ENCODE data around the gene TTLL11.

TTLL11 gene

DNA sequence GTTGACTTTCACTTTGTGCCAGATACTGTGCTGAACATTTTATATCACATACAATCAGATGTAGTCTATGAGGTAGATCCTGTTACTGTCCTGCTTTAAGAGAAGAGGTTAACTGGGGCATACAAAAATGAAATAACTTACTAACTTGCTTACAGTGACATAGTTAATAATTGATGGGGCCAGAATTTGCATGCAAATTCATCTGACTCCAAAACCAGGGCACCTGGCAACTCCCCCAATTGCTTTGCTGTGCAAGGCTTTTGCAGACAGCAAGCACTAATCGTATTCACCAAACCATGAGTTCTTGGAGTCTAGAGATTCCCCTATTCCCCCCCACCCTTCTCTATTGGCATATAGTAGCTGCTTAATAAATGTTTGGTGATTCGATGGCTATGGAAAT, 155.9 kb downstream of the TTLL11 start:
- Histone ChIP-seq H3K4me3 (ENCODE audit: low read length) (peak overlapping the region; percentile 48), H3K4me1 (ENCODE audit: control insufficient read depth, low read length) (peaks cover 67% of the 10 kb centered on the region), H3F3A (ENCODE audit: control insufficient read depth, insufficient read depth) (peaks cover 18% of the 10 kb centered on the region), H3K79me2 (ENCODE audit: control insufficient read depth, low read length) (peaks cover 13% of the 10 kb centered on the region), H3K36me3 (ENCODE audit: control insufficient read depth, low read length) (peaks cover 7% of the 10 kb centered on the region), H3K9me3 (ENCODE audit: control insufficient read depth, insufficient read depth, low read length) (no peaks in the 10 kb centered on the region), H3K27me3 (ENCODE audit: control insufficient read depth, low read length) (no peaks in the 10 kb centered on the region), H3K9me2 (replicated peaks; ENCODE audit: control insufficient read depth, low read length) (no peaks in the 10 kb centered on the region), H3K27ac (ENCODE audit: low read depth, low read length) (peak overlapping the region; percentile 36), H3K4me2 (ENCODE audit: low read length) (peak overlapping the region; percentile 67), H4K20me1 (ENCODE audit: control insufficient read depth, insufficient read depth, low read depth, low read length) (no peaks in the 10 kb centered on the region)
- TF ChIP-seq, protein P1, sequence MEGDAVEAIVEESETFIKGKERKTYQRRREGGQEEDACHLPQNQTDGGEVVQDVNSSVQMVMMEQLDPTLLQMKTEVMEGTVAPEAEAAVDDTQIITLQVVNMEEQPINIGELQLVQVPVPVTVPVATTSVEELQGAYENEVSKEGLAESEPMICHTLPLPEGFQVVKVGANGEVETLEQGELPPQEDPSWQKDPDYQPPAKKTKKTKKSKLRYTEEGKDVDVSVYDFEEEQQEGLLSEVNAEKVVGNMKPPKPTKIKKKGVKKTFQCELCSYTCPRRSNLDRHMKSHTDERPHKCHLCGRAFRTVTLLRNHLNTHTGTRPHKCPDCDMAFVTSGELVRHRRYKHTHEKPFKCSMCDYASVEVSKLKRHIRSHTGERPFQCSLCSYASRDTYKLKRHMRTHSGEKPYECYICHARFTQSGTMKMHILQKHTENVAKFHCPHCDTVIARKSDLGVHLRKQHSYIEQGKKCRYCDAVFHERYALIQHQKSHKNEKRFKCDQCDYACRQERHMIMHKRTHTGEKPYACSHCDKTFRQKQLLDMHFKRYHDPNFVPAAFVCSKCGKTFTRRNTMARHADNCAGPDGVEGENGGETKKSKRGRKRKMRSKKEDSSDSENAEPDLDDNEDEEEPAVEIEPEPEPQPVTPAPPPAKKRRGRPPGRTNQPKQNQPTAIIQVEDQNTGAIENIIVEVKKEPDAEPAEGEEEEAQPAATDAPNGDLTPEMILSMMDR (IDR thresholded peaks at IDR 0.05; ENCODE audit: low read depth, low read length, poor library complexity, severe bottlenecking), result no peak
- TF ChIP-seq EZH2phosphoT487 (IDR thresholded peaks at IDR 0.05; ENCODE audit: borderline replicate concordance, low read length), result no peak

DNA sequence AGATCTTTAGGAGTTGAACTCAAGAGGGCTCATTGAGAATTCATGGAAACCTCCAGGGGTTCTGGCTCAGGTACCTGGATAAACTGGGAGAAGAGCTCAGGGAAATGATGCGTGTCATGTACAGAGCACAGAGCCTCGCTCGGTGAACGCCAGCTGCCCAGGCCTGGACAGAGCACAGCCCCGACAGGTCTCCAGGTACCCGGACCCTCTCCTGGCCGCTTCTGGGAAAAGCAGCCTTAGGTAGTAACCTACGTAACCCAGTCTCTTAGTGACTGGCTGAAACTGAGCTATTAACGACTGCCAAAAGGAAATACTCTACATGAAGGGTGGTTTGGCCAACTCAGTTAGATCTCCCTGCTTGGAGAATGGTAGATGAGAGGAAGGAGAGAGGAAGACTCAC, 157.4 kb downstream of the TTLL11 start:
- no peak overlapping the region for H3K4me3 ChIP-seq (ENCODE audit: low read length)
- H3K4me1 ChIP-seq (ENCODE audit: control insufficient read depth, low read length), result peaks cover 56% of the 10 kb centered on the region
- H3K79me2 ChIP-seq (ENCODE audit: control insufficient read depth, low read length), result peaks cover 13% of the 10 kb centered on the region
- no peaks in the 10 kb centered on the region for H3K9me3 ChIP-seq (ENCODE audit: control insufficient read depth, insufficient read depth, low read length)
- no peak overlapping the region for H3K27ac ChIP-seq (ENCODE audit: low read depth, low read length)
- no peaks in the 10 kb centered on the region for H3K27me3 ChIP-seq (ENCODE audit: control insufficient read depth, low read length)
- 0 out of 2 replicates have a peak, but pooled peaks cover 3% of the 10 kb centered on the region for H3F3A ChIP-seq (ENCODE audit: control insufficient read depth, insufficient read depth)
- no peaks in the 10 kb centered on the region for H4K20me1 ChIP-seq (ENCODE audit: control insufficient read depth, insufficient read depth, low read depth, low read length)
- no peaks in the 10 kb centered on the region for H3K9me2 ChIP-seq (replicated peaks; ENCODE audit: control insufficient read depth, low read length)
- TF ChIP-seq, protein P1 (IDR thresholded peaks at IDR 0.05; ENCODE audit: low read depth, low read length, poor library complexity, severe bottlenecking), result no peak
- TF ChIP-seq EZH2phosphoT487 (IDR thresholded peaks at IDR 0.05; ENCODE audit: borderline replicate concordance, low read length), result no peak
- no peak overlapping the region for H3K4me2 ChIP-seq (ENCODE audit: low read length)
- H3K36me3 ChIP-seq (ENCODE audit: control insufficient read depth, low read length), result no peaks in the 10 kb centered on the region

DNA sequence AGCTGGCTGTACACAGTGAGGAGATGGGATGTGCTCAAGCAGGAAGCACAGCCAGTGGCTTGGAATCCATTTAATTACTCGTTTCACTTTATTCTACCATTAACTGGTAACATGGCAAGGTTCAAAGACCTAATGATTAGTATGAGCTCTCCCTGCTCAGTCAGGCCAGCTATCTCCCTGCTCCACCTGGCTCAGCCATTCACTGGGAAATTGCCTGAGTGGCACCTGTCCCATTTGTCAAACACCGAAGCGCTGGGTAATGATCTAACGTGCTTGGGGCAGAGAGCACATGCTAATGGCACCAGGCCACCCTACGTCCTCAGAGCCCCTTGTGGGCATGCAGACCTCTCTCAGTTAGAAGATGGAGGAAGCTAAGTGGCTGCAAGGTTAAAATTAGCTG, 162.2 kb downstream of the TTLL11 start:
- Histone ChIP-seq H3K4me2 (ENCODE audit: low read length) (no peak overlapping the region), H3K27ac (ENCODE audit: low read depth, low read length) (no peak overlapping the region), H3K4me1 (ENCODE audit: control insufficient read depth, low read length) (peaks cover 14% of the 10 kb centered on the region), H3K9me3 (ENCODE audit: control insufficient read depth, insufficient read depth, low read length) (no peaks in the 10 kb centered on the region), H3K9me2 (replicated peaks; ENCODE audit: control insufficient read depth, low read length) (no peaks in the 10 kb centered on the region), H4K20me1 (ENCODE audit: control insufficient read depth, insufficient read depth, low read depth, low read length) (no peaks in the 10 kb centered on the region), H3K36me3 (ENCODE audit: control insufficient read depth, low read length) (no peaks in the 10 kb centered on the region), H3F3A (ENCODE audit: control insufficient read depth, insufficient read depth) (0 out of 2 replicates have a peak, but pooled peaks cover 3% of the 10 kb centered on the region), H3K79me2 (ENCODE audit: control insufficient read depth, low read length) (no peaks in the 10 kb centered on the region), H3K27me3 (ENCODE audit: control insufficient read depth, low read length) (no peaks in the 10 kb centered on the region), H3K4me3 (ENCODE audit: low read length) (no peak overlapping the region)
- TF ChIP-seq, protein P1 (IDR thresholded peaks at IDR 0.05; ENCODE audit: low read depth, low read length, poor library complexity, severe bottlenecking), result no peak
- TF ChIP-seq EZH2phosphoT487 (IDR thresholded peaks at IDR 0.05; ENCODE audit: borderline replicate concordance, low read length), result no peak

Data from DOHH2 (cell line).